Measurements from ENCODE around the gene MMEL1.
"Not testable (repeated sequence)": the region's sequence is repeated elsewhere in the genome, so short reads cannot be mapped to it uniquely, and the experiment has no call there.

DNA sequence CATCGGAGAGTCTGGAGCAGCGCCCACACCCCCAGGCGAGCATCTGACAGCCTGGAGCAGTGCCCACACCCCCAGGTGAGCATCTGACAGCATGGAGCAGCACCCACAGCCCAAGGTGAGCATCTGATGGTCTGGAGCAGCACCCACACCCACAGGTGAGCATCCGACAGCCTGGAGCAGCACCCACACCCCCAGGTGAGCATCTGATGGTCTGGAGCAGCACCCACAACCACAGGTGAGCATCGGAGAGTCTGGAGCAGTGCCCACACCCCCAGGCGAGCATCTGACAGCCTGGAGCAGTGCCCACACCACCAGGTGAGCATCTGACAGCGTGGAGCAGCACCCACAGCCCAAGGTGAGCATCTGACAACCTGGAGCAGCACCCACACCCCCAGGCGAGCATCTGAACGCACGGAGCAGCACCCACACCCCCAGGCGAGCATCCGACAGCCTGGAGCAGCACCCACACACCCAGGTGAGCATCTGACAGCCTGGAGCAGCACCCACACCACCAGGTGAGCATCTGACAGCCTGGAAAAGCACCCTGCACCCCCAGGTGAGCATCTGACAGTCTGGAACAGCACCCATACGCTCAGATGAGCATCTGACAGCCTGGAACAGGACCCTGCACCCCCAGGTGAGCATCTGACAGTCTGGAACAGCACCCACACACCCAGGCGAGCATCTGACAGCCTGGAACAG lies 21.1 kb upstream of the MMEL1 start:
- not testable (repeated sequence) for TF ChIP-seq EZH2phosphoT487 (IDR thresholded peaks at IDR 0.05; ENCODE audit: unreplicated experiment); EZH2 (IDR thresholded peaks at IDR 0.05; ENCODE audit: low read depth, unreplicated experiment); CTCF (conservative IDR thresholded peaks at IDR 0.05; ENCODE audit: low read depth in 2 of 2)

All from GM23338 (cell line).